Gastrocnemius medialis (tissue), 4 donors: Measurements from ENCODE around the gene PDZRN4. TPM values are rescaled to one million over a fixed set of nuclear protein-coding genes. Genes with fewer than 3 reads are reported as not detected.

ENCODE experiments used
- ATAC-seq, 2 donors: fragments of 150-250 bp; one replicate each; pipeline ENCODE4 v1.9.1; 2016
- DNase-seq, 2 donors: peaks; one replicate each; pipeline ENCODE4 v3.0.0-alpha.2; 2019
- H3K27ac ChIP-seq, 4 donors: fragments of 200-600 bp; sonication (generic); 1 replicate in 1 of 4; 2 replicates in 3 of 4; pipeline ENCODE4 v1.5.1; 2016 to 2018; ENCODE audit warnings: mild to moderate bottlenecking in 2 of 4, moderate library complexity in 1 of 4
- H3K27me3 ChIP-seq, 3 donors: fragments of 200-600 bp; sonication (generic) in 2 of 3; 1 replicate in 1 of 3; 2 replicates in 2 of 3; pipeline versions ENCODE4 v1.5.1 to v1.6.0; 2016 to 2019; ENCODE audit warnings: mild to moderate bottlenecking in 1 of 3, moderate library complexity in 1 of 3
- H3K36me3 ChIP-seq, 2 donors: fragments of 200-600 bp; sonication (generic) in 1 of 2; one replicate each; pipeline ENCODE4 v1.5.1; 2017 to 2018
- H3K4me1 ChIP-seq, 2 donors: fragments of 200-600 bp; sonication (generic) in 1 of 2; one replicate each; pipeline ENCODE4 v1.5.1; 2016 to 2017; ENCODE audit warnings: mild to moderate bottlenecking in 2 of 2
- H3K4me3 ChIP-seq, 4 donors: fragments of 200-600 bp; sonication (generic) in 3 of 4; 1 replicate in 1 of 4; 2 replicates in 3 of 4; pipeline ENCODE4 v1.5.1; 2016 to 2019; ENCODE audit warnings: mild to moderate bottlenecking in 2 of 4
- H3K9me3 ChIP-seq, 3 donors: fragments of 200-600 bp; sonication (generic) in 2 of 3; 1 replicate in 1 of 3; 2 replicates in 2 of 3; pipeline ENCODE4 v1.5.1; 2016 to 2019
- CTCF ChIP-seq, 5 experiments: fragments of 450-650 bp in 3 of 5; fragments of 200-600 bp in 2 of 5; sonication (generic) in 2 of 5; IDR thresholded peaks in 4 of 5; conservative IDR thresholded peaks in 1 of 5; 1 replicate in 4 of 5; 2 replicates in 1 of 5; pipeline ENCODE4 v1.5.1; 2016 to 2019; ENCODE audit warnings: antibody characterized with exemption in 5 of 5, mild to moderate bottlenecking in 3 of 5, moderate library complexity in 3 of 5
- POLR2A ChIP-seq, 2 donors: fragments of 450-650 bp; IDR thresholded peaks; one replicate each; pipeline ENCODE4 v1.6.1; 2017; ENCODE audit warnings: antibody characterized with exemption in 2 of 2, mild to moderate bottlenecking in 2 of 2, moderate library complexity in 2 of 2
- in situ Hi-C, 4 donors: fragments of 200-750 bp; cut with MboI; loops; one replicate each; pipeline versions ENCODE4 v1.15.0 to v1.8.0; 2017; ENCODE audit warnings: low sequenced_read_pairs in 4 of 4
- intact Hi-C: fragments of 100-400 bp; cut with DNase I; formaldehyde crosslinking; loops from one replicate; pipeline ENCODE4 v1.15.1; 2023; ENCODE audit warnings: low total_unique reads
- total RNA-seq, 4 donors: library from RNA; depleted of rRNA; stranded (reverse); fragments of >200 nt; gene quantifications; one replicate each; pipeline versions ENCODE4 v1.1.0 to v1.2.3, GENCODE V29; 2016

PDZRN4 gene
- total RNA-seq, 4 donors from 2014 or later = 0.17 to 1.7 (median 0.64) TPM

- H3K4me1 ChIP-seq = no peaks in the 10 kb centered on the region
- intact Hi-C loops (loop anchor here (5.0 kb wide), 1 partner anchor 488 kb away; no protein-coding TSS in a partner anchor), in situ Hi-C loops (no loop called here)
- no peak overlapping the region for H3K4me3 ChIP-seq
- ATAC-seq = no peak
- DNase-seq = no peak
- H3K27ac ChIP-seq = no peak overlapping the region
- H3K27me3 ChIP-seq = no peaks in the 10 kb centered on the region
- no peak for TF ChIP-seq POLR2A (IDR thresholded peaks at IDR 0.05)
- no peak for TF ChIP-seq CTCF (IDR thresholded peaks at IDR 0.05 in 4 of 5, conservative IDR thresholded peaks at IDR 0.05 in 1 of 5)
- no peaks in the 10 kb centered on the region for H3K36me3 ChIP-seq
- H3K9me3 ChIP-seq = peaks cover 0 to under 1% (median 0%) of the 10 kb centered on the region in 3 donors
Observed at GRCh38 chr12:41409628-41410027, 221.5 kb downstream of the PDZRN4 start.

- no peak overlapping the region for H3K4me3 ChIP-seq
- H3K9me3 ChIP-seq = no peaks in the 10 kb centered on the region
- H3K27ac ChIP-seq = no peak overlapping the region
- H3K36me3 ChIP-seq = no peaks in the 10 kb centered on the region
- DNase-seq (no peak), ATAC-seq (no peak)
- TF ChIP-seq POLR2A (IDR thresholded peaks at IDR 0.05) (no peak), CTCF (IDR thresholded peaks at IDR 0.05 in 4 of 5, conservative IDR thresholded peaks at IDR 0.05 in 1 of 5) (no peak)
- H3K4me1 ChIP-seq = no peaks in the 10 kb centered on the region
- in situ Hi-C loops = no loop called here
- no peaks in the 10 kb centered on the region for H3K27me3 ChIP-seq
- intact Hi-C loops = no loop called here
Observed at GRCh38 chr12:41418586-41418985, 230.5 kb downstream of the PDZRN4 start.

- in situ Hi-C loops = no loop called here
- Histone ChIP-seq H3K4me3 (no peak overlapping the region), H3K9me3 (no peaks in the 10 kb centered on the region), H3K27me3 (no peaks in the 10 kb centered on the region), H3K36me3 (no peaks in the 10 kb centered on the region), H3K27ac (no peak overlapping the region), H3K4me1 (no peaks in the 10 kb centered on the region)
- TF ChIP-seq POLR2A (IDR thresholded peaks at IDR 0.05) = no peak
- no peak for TF ChIP-seq CTCF (IDR thresholded peaks at IDR 0.05 in 4 of 5, conservative IDR thresholded peaks at IDR 0.05 in 1 of 5)
- DNase-seq (no peak), ATAC-seq (no peak)
- intact Hi-C loops = no loop called here
Observed at GRCh38 chr12:41419131-41419893, 231.2 kb downstream of the PDZRN4 start.

- no peak for TF ChIP-seq POLR2A (IDR thresholded peaks at IDR 0.05)
- TF ChIP-seq CTCF (IDR thresholded peaks at IDR 0.05 in 4 of 5, conservative IDR thresholded peaks at IDR 0.05 in 1 of 5) = no peak
- Histone ChIP-seq H3K27ac (no peak overlapping the region), H3K27me3 (no peaks in the 10 kb centered on the region), H3K36me3 (no peaks in the 10 kb centered on the region), H3K4me3 (no peak overlapping the region), H3K9me3 (no peaks in the 10 kb centered on the region), H3K4me1 (no peaks in the 10 kb centered on the region)
- DNase-seq (no peak), ATAC-seq (no peak)
- in situ Hi-C loops = no loop called here
- intact Hi-C loops = no loop called here
Observed at GRCh38 chr12:41424651-41425050, 236.5 kb downstream of the PDZRN4 start.
